GM13977 (cell line): Measurements from ENCODE around the gene CHST2.
A peak's percentile ranks its signal among the peaks of the same experiment; 100 is the strongest.

Experiments
- DNase-seq: peaks from one replicate; pipeline ENCODE4 v3.0.0; 2012; ENCODE audit warnings: low spot score
- CTCF ChIP-seq: IDR thresholded peaks from 2 replicates; pipeline ENCODE4 v1.5.1; 2012; ENCODE audit warnings: mild to moderate bottlenecking, control low read depth; ENCODE audit not compliant: insufficient read depth; ENCODE audit errors: extremely low read depth, missing control alignments
- in situ Hi-C: fragments of 300-500 bp; cut with MboI; formaldehyde crosslinking; loops from one replicate; pipeline ENCODE4 v1.12.0; 2022; ENCODE audit warnings: low sequenced_read_pairs, low pct_unique_long_range_greater_than_20kb, mixed read lengths, inconsistent platforms; ENCODE audit not compliant: unreplicated experiment

Gene CHST2

GRCh38 chr3:143081365-143081764 lies 38.2 kb upstream of the CHST2 start:
- in situ Hi-C loops = no loop called here

GRCh38 chr3:143081844-143082778 lies 37.5 kb upstream of the CHST2 start:
- TF ChIP-seq CTCF = no peak
- peak; percentile 76 for DNase-seq
- in situ Hi-C loops = no loop called here

More at GRCh38 chr3:143081365-143081764, 38.2 kb upstream of the CHST2 start:
- TF ChIP-seq CTCF = no peak
- DNase-seq = no peak

GRCh38 chr3:143083781-143084180 lies 35.8 kb upstream of the CHST2 start:
- TF ChIP-seq CTCF = no peak
- no peak for DNase-seq
- in situ Hi-C loops = no loop called here

GRCh38 chr3:143084856-143085731 lies 34.5 kb upstream of the CHST2 start:
- peak; percentile 61 for DNase-seq
- TF ChIP-seq CTCF = peak; percentile 15
- in situ Hi-C loops = no loop called here

GRCh38 chr3:143088835-143089234 lies 30.7 kb upstream of the CHST2 start:
- no peak for TF ChIP-seq CTCF
- DNase-seq = no peak
- in situ Hi-C loops = no loop called here

- DNase-seq = no peak
- in situ Hi-C loops = no loop called here
- no peak for TF ChIP-seq CTCF
These were observed 29.6 kb upstream of the CHST2 start for GRCh38 chr3:143089965-143090364.
